Liver (tissue), 9 donors: ENCODE measurements around the gene ACCS. TPM values are rescaled to one million over a fixed set of nuclear protein-coding genes. Genes with fewer than 3 reads are reported as not detected.

Experiments
- DNase-seq: peaks from one replicate; pipeline ENCODE4 v3.0.0-alpha.2; 2017; ENCODE audit warnings: low spot score
- H3K27ac ChIP-seq, 2 donors: one replicate each; pipeline ENCODE4 v1.7.0; 2013; ENCODE audit warnings: inconsistent platforms in 2 of 2, low read length in 2 of 2, control low read depth in 1 of 2, low read depth in 1 of 2, mild to moderate bottlenecking in 1 of 2
- H3K27me3 ChIP-seq, 4 donors: one replicate each; pipeline versions ENCODE4 v1.6.1 to v1.7.0; 2013; ENCODE audit warnings: low read length in 3 of 4, inconsistent platforms in 1 of 4, mild to moderate bottlenecking in 1 of 4, moderate library complexity in 1 of 4; ENCODE audit not compliant: control insufficient read depth in 4 of 4, insufficient read depth in 4 of 4
- H3K36me3 ChIP-seq, 4 donors: one replicate each; pipeline versions ENCODE4 v1.6.1 to v1.7.0; 2013; ENCODE audit warnings: low read length in 3 of 4, mild to moderate bottlenecking in 3 of 4, low read depth in 1 of 4, moderate library complexity in 1 of 4; ENCODE audit not compliant: control insufficient read depth in 4 of 4, insufficient read depth in 3 of 4
- H3K4me1 ChIP-seq, 4 donors: one replicate each; pipeline versions ENCODE4 v1.6.1 to v1.7.0; 2013; ENCODE audit warnings: low read length in 3 of 4, mild to moderate bottlenecking in 3 of 4, moderate library complexity in 1 of 4; ENCODE audit not compliant: control insufficient read depth in 4 of 4, insufficient read depth in 4 of 4
- H3K4me3 ChIP-seq, 3 donors: one replicate each; pipeline versions ENCODE4 v1.6.1 to v1.7.0; 2013; ENCODE audit warnings: low read length in 3 of 3, control low read depth in 1 of 3, low read depth in 1 of 3, mild to moderate bottlenecking in 1 of 3
- H3K9ac ChIP-seq, 2 donors: one replicate each; pipeline ENCODE4 v1.7.0; 2013; ENCODE audit warnings: low read length in 2 of 2, mild to moderate bottlenecking in 2 of 2, moderate library complexity in 2 of 2, control low read depth in 1 of 2, low read depth in 1 of 2
- H3K9me3 ChIP-seq, 4 donors: one replicate each; pipeline versions ENCODE4 v1.6.1 to v1.7.0; 2013; ENCODE audit warnings: low read length in 3 of 4; ENCODE audit not compliant: control insufficient read depth in 4 of 4
- EGR1 ChIP-seq, 2 donors: IDR thresholded peaks; 2 replicates each; pipeline ENCODE4 v1.6.1; 2016 to 2018; ENCODE audit warnings: antibody characterized with exemption in 2 of 2, low read depth in 2 of 2
- GABPA ChIP-seq, 2 donors: IDR thresholded peaks in 1 of 2; conservative IDR thresholded peaks in 1 of 2; 2 replicates each; pipeline ENCODE4 v1.6.1; 2016; ENCODE audit warnings: antibody characterized with exemption in 2 of 2, mild to moderate bottlenecking in 1 of 2, moderate library complexity in 1 of 2
- NR2F2 ChIP-seq: IDR thresholded peaks from 2 replicates; pipeline ENCODE4 v1.6.1; 2016; ENCODE audit warnings: antibody characterized with exemption
- RAD21 ChIP-seq, 2 donors: IDR thresholded peaks; 2 replicates each; pipeline ENCODE4 v1.6.1; 2016; ENCODE audit warnings: antibody characterized with exemption in 2 of 2, mild to moderate bottlenecking in 2 of 2
- RXRA ChIP-seq, 2 donors: IDR thresholded peaks; 2 replicates each; pipeline ENCODE4 v1.6.1; 2017 to 2018; ENCODE audit warnings: antibody characterized with exemption in 2 of 2, mild to moderate bottlenecking in 1 of 2
- TAF1 ChIP-seq: conservative IDR thresholded peaks from 2 replicates; pipeline ENCODE4 v1.6.1; 2016; ENCODE audit warnings: antibody characterized with exemption, mild to moderate bottlenecking
- WGBS: extraction: QIAGEN DNeasy Blood & Tissue Kit; methylation state at CpG from one replicate; pipeline ENCODE4 v1.1.7; 2013; 5-methylcytosine and 5-hydroxymethylcytosine counted together
- polyA plus RNA-seq, 2 donors: library from polyadenylated mRNA; stranded (reverse) in 1 of 2; unstranded in 1 of 2; fragments of 200-250 nt in 1 of 2; fragments of >200 nt in 1 of 2; fragmentation: Nextera tagmentation in 1 of 2; extraction: Ambion mirVana in 1 of 2; gene quantifications; one replicate each; pipeline versions ENCODE4 v1.2.1 to v1.2.3, GENCODE V29; 2013 to 2015
- total RNA-seq, 2 donors: library from RNA; depleted of rRNA; stranded (reverse); fragments of >200 nt; gene quantifications; one replicate each; pipeline ENCODE4 v1.2.3, GENCODE V29; 2014
- TF ChIP-seq, protein P1 (sequence below): IDR thresholded peaks from 2 replicates; pipeline ENCODE4 v1.6.1; 2016; ENCODE audit warnings: antibody characterized with exemption, mild to moderate bottlenecking
- donor health status: healthy.
- donor health status: healthy.
- donor health status: healthy.
- donor health status: healthy.
- donor health status: healthy.

The ACCS gene
- total and polyA plus RNA-seq, 4 donors = 8.7 to 17.5 (median 10.9) TPM

DNA sequence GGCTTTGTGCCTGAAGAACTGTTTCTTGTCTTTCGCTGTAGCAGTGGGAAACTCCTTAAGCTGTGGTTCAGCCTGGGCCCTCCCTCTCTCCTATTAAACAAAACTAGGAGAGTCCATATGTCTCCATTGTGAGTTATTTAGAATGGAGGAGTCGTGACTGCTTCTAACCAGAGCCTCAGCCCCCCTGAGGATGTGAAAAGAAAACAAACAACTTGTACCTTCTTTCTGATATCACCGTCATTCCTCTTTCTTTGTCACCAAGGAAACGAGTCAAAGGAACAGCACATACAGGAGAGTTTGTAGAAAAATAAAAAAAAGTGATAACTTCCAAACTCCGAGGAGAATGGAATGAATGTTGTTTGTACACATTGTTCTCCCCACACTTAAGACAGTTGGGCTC lies 17.8 kb downstream of the ACCS start:
- 94% methylated on average over 5 of the region's 5 CpGs for WGBS
- DNase-seq = no peak
- H3K9ac ChIP-seq = no peak overlapping the region
- no peak overlapping the region for H3K27ac ChIP-seq
- no peaks in the 10 kb centered on the region for H3K27me3 ChIP-seq
- H3K4me3 ChIP-seq = no peak overlapping the region
- no peaks in the 10 kb centered on the region for H3K4me1 ChIP-seq
- H3K9me3 ChIP-seq = no peaks in the 10 kb centered on the region
- TF ChIP-seq RXRA (IDR thresholded peaks at IDR 0.05) (no peak), GABPA (IDR thresholded peaks at IDR 0.05 in 1 of 2, conservative IDR thresholded peaks at IDR 0.05 in 1 of 2) (no peak)
- TF ChIP-seq, protein P1, sequence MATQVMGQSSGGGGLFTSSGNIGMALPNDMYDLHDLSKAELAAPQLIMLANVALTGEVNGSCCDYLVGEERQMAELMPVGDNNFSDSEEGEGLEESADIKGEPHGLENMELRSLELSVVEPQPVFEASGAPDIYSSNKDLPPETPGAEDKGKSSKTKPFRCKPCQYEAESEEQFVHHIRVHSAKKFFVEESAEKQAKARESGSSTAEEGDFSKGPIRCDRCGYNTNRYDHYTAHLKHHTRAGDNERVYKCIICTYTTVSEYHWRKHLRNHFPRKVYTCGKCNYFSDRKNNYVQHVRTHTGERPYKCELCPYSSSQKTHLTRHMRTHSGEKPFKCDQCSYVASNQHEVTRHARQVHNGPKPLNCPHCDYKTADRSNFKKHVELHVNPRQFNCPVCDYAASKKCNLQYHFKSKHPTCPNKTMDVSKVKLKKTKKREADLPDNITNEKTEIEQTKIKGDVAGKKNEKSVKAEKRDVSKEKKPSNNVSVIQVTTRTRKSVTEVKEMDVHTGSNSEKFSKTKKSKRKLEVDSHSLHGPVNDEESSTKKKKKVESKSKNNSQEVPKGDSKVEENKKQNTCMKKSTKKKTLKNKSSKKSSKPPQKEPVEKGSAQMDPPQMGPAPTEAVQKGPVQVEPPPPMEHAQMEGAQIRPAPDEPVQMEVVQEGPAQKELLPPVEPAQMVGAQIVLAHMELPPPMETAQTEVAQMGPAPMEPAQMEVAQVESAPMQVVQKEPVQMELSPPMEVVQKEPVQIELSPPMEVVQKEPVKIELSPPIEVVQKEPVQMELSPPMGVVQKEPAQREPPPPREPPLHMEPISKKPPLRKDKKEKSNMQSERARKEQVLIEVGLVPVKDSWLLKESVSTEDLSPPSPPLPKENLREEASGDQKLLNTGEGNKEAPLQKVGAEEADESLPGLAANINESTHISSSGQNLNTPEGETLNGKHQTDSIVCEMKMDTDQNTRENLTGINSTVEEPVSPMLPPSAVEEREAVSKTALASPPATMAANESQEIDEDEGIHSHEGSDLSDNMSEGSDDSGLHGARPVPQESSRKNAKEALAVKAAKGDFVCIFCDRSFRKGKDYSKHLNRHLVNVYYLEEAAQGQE = no peak
- peaks cover 2 to 19% (median 8%) of the 10 kb centered on the region in 4 donors for H3K36me3 ChIP-seq

DNA sequence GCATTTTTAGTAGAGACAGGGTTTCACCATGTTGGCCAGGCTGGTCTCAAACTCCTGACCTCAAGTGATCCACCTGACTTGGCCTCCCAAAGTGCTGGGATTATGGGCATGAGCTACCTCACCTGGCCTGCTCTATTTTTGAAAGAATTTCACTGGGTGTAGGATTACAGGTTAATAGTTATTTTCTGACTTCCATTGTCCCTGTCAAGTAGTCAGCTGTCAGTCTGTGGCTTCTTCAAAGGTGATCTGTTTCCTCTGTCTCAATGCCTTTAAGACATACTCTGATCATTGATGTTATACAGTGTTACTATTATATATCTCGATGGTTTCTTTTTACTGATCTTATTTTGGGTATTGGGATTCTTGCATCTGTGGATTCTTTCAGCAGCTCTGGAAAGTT lies 19.3 kb downstream of the ACCS start:
- Histone ChIP-seq H3K36me3 (peaks cover 2 to 17% (median 6%) of the 10 kb centered on the region in 4 donors), H3K4me3 (no peak overlapping the region), H3K4me1 (no peaks in the 10 kb centered on the region), H3K27me3 (no peaks in the 10 kb centered on the region), H3K27ac (no peak overlapping the region), H3K9me3 (no peaks in the 10 kb centered on the region), H3K9ac (no peak overlapping the region)
- TF ChIP-seq, protein P1 = no peak
- no peak for TF ChIP-seq RAD21 (IDR thresholded peaks at IDR 0.05)
- no peak for TF ChIP-seq NR2F2
- TF ChIP-seq TAF1 = no peak
- no peak for TF ChIP-seq EGR1 (IDR thresholded peaks at IDR 0.05; ENCODE audit: low read depth in 2 of 2)
- WGBS = 97% methylated on average over 1 of the region's 1 CpG
- no peak for DNase-seq

DNA sequence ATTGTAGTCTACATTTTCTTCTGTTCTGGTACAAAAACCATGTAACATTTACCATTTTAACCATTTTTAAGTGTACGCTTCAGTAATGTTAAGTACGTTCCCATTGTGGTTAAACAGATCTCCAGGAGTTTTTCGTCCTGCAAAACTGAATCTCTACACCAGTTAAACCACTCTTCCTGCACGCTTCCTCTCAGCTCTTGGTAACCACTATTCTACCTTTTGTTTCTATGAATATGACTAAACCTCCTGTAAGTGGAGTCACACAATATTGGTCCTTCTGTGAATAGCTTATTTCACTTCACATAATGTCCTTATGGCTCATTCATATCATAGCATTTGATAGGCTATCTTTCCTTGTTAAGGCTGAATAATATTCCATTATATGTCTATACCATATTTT lies 22.3 kb downstream of the ACCS start:
- Histone ChIP-seq H3K4me1 (no peaks in the 10 kb centered on the region), H3K27me3 (no peaks in the 10 kb centered on the region), H3K9me3 (no peaks in the 10 kb centered on the region), H3K27ac (no peak overlapping the region), H3K9ac (no peak overlapping the region), H3K4me3 (no peak overlapping the region), H3K36me3 (peaks cover 2 to 6% (median 4%) of the 10 kb centered on the region in 4 donors)
- WGBS = 89% methylated on average over 4 of the region's 4 CpGs
- DNase-seq = no peak
- TF ChIP-seq GABPA (IDR thresholded peaks at IDR 0.05 in 1 of 2, conservative IDR thresholded peaks at IDR 0.05 in 1 of 2) = no peak
